ENCODE data around the gene TOM1. TPM values are rescaled to one million over a fixed set of nuclear protein-coding genes. Genes with fewer than 3 reads are reported as not detected.

The TOM1 gene
- total RNA-seq, 1 experiment from 2014 or later: 22.3 TPM

- Histone ChIP-seq H3K4me2 (ENCODE audit: insufficient read depth, insufficient read length, low read length) (no peak overlapping the region), H2AFZ (ENCODE audit: low read length) (no peak overlapping the region), H3K79me1 (ENCODE audit: insufficient read depth, low read depth, low read length, poor library complexity, severe bottlenecking) (no peaks in the 10 kb centered on the region), H3K56ac (ENCODE audit: insufficient read length, low read depth, low read length) (no peak overlapping the region), H3K18ac (ENCODE audit: insufficient read length, low read depth, low read length) (peak overlapping the region; percentile 7), H2BK15ac (ENCODE audit: low read depth, low read length) (no peak overlapping the region), H3K9ac (ENCODE audit: extremely low read depth, insufficient read length, low read length) (no peak overlapping the region), H2BK12ac (ENCODE audit: insufficient read length, low read depth, low read length) (no peak overlapping the region), H4K5ac (ENCODE audit: insufficient read length, low read depth, low read length) (no peak overlapping the region), H3K14ac (ENCODE audit: insufficient read depth, low read length) (0 out of 2 replicates have a peak overlapping the region, but pooled peaks have one; percentile 26), H3K27ac (ENCODE audit: insufficient read length, low read depth, low read length) (no peak overlapping the region), H2AK5ac (ENCODE audit: insufficient read length, low read length) (no peak overlapping the region), H2BK5ac (ENCODE audit: insufficient read length, low read length) (no peak overlapping the region), H4K20me1 (ENCODE audit: control insufficient read depth, insufficient read depth, insufficient read length) (no peaks in the 10 kb centered on the region), H3K79me2 (ENCODE audit: insufficient read depth, low read length) (no peaks in the 10 kb centered on the region), H4K8ac (replicated peaks; ENCODE audit: insufficient read length, low read depth, low read length) (no peak overlapping the region), H4K91ac (ENCODE audit: insufficient read length, low read depth, low read length) (no peak overlapping the region), H2BK120ac (ENCODE audit: low read depth, low read length, poor library complexity, severe bottlenecking) (no peak overlapping the region), H3K4me1 (ENCODE audit: insufficient read depth, low read length) (no peaks in the 10 kb centered on the region; the same call in 1 of the 2 replicates), H3K23ac (ENCODE audit: insufficient read length, low read depth, low read length) (no peak overlapping the region), H3K9me3 (ENCODE audit: control insufficient read depth, low read depth, low read length) (no peaks in the 10 kb centered on the region), H3K23me2 (ENCODE audit: insufficient read length, low read depth, low read length, poor library complexity, severe bottlenecking) (peaks cover 7% of the 10 kb centered on the region), H3T11ph (ENCODE audit: low read length) (no peak overlapping the region), H3K27me3 (ENCODE audit: insufficient read depth, low read length) (no peaks in the 10 kb centered on the region), H3K4ac (ENCODE audit: low read depth, low read length) (no peak overlapping the region), H2BK20ac (ENCODE audit: low read depth, low read length, poor library complexity, severe bottlenecking) (no peak overlapping the region)
- Mint-ChIP-seq H3K9me3 (no peaks in the 10 kb centered on the region), H3K4me1 (peaks cover 18 to 33% of the 10 kb centered on the region in 2 experiments), H3K36me3 (ENCODE audit: insufficient read depth in 1 of 3, low read depth in 3 of 3) (no peaks in the 10 kb centered on the region; a peak in 1 of 7 replicates), H3K27ac (no peak overlapping the region; a peak in 2 of 7 replicates), H3K27me3 (ENCODE audit: low read depth) (peaks cover 12% of the 10 kb centered on the region), H3K4me3 (peak overlapping the region in 1 of 2 experiments; percentile 78; a peak in 2 of 5 replicates)
- WGBS (ENCODE audit: extremely low coverage, insufficient read length, low lambda C conversion rate): no CpG with 5 or more reads among the region's 19 CpGs
- TF ChIP-seq CTCF (conservative IDR thresholded peaks at IDR 0.05): peak; percentile 66
- DNase-seq: peak; percentile 74
Observed at GRCh38 chr22:35352214-35353111, 52.8 kb downstream of the TOM1 start.
